ENCODE data around the gene RPP30.

Gene RPP30

GRCh38 chr10:90871766-90872647 lies at the start of gene RPP30:
Gene RPP30, plus strand, starts transcription at chr10:90871974. Its CDS starts 13 bp downstream, at chr10:90871987.
- DNase-seq, result peak; percentile 82

- no peak for DNase-seq
Measured at GRCh38 chr10:90822508-90822907, 49.3 kb upstream of the RPP30 start.

GRCh38 chr10:90832111-90832510 lies 39.7 kb upstream of the RPP30 start:
- DNase-seq, result no peak

- DNase-seq, result no peak
Measured at GRCh38 chr10:90834326-90834725, 37.4 kb upstream of the RPP30 start.

- no peak for DNase-seq
Measured at GRCh38 chr10:90837486-90837885, 34.3 kb upstream of the RPP30 start.

- no peak for DNase-seq
Measured at GRCh38 chr10:90842725-90843124, 29.0 kb upstream of the RPP30 start.

GRCh38 chr10:90845726-90846125 lies 26.0 kb upstream of the RPP30 start:
- DNase-seq, result no peak

DNA sequence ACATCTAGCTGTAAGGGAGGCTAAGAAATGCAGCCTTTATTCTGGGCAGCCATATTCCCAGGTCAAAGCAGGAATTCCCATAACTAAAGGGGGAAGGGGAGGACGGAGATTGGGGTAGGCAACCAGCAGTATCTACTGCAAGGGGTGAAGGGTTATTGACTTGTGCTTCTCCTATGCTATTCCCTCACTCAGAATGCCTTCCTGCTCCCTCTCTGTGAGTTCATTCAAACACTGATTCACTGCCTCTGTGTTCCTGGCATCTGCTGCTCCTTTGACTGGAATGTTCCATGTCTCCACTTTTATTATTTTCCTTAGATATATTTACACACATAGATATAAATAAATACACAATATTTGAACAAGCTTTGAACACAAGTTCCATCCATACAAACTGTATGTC lies 25.0 kb upstream of the RPP30 start:
- no peak for DNase-seq

- no peak for DNase-seq
Measured at GRCh38 chr10:90847436-90847835, 24.3 kb upstream of the RPP30 start.

DNA sequence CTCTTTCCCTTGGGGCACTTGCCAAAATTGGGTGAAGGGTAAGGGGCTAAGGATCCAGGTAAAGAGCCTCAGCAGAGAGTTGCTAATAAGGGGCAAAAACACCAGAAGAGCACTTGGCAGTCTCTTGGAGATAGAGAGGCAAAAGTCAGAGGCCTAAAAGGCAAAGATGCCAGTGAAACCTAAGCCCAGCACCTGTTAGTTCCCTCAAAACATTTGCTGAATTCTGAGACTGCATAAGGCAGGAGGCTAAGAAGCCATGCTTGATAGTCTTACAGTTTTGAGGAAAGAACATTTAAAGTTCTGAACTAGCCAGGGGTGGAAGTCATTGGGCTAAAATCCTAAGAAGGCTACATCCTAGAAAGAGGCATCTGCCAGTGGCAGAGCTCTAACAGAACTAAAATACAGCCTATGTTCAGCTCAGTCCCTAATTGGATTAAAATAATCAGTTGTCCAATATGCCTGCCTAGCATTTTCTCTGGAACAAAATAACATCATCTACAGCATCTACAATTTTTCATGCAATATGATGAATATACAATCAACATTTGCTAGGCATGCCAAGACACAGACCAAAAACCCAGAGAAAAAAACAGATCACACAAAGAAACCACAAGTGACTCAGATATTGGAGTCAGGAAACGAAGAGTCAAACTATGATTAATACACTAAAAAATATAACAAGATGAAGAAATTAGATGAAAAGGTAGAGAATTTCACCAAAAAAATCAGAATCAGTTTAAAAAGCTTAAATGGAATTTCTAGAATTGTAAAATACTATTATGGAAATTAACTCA lies 21.6 kb upstream of the RPP30 start:
- no peak for DNase-seq

- DNase-seq, result no peak
Measured at GRCh38 chr10:90855126-90855525, 16.6 kb upstream of the RPP30 start.

DNA sequence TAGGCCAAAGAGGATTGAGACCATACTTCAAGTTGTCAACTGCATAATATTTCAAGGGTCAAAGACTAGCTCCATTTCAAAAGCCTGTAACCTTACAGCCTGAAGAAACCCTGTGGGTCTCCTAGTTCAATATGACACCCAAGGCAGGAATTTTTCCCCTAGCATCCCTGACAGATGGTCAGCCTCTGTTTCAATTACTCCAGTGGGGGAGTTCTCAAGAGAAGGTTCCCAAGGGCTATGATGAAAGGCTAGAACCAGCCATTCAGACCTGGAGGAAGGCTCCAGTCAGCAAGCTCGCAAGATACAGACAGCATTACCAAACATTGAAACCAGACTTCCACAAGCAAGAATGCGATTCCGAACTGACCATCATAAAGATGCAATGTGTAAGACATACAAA lies 15.5 kb upstream of the RPP30 start:
- no peak for DNase-seq

DNA sequence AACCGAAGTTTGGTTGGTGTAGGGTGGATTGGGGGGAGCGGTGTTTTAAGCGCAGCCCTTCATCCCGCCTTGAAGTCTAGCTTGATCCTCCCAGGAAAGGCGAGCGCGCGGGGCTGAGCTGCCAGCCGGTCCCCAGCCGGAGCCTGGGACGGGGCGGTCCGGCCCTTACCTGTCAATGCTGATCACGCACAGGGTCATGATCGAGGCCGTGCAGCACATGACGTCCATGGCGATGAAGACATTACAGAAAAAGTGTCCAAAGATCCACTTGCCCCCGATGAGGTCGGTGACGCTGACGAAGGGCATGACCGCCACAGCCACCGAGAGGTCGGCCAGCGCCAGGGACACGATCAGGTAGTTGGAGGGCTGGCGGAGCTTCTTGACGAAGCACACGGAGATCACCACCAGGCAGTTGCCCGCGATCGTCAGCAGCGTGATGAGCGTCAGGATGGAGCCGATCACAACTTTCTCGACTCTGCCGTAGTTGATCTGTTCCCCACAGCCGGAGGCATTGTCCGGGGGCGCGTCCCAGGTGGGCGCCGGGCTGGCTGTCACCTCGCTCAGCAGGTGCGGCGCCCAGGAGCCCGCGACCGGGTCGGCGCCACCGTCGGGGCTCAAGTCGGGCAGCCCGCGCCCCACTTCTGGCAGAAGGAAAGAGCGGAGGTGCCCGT lies 14.7 kb upstream of the RPP30 start:
- peak; percentile 15 for DNase-seq

DNA sequence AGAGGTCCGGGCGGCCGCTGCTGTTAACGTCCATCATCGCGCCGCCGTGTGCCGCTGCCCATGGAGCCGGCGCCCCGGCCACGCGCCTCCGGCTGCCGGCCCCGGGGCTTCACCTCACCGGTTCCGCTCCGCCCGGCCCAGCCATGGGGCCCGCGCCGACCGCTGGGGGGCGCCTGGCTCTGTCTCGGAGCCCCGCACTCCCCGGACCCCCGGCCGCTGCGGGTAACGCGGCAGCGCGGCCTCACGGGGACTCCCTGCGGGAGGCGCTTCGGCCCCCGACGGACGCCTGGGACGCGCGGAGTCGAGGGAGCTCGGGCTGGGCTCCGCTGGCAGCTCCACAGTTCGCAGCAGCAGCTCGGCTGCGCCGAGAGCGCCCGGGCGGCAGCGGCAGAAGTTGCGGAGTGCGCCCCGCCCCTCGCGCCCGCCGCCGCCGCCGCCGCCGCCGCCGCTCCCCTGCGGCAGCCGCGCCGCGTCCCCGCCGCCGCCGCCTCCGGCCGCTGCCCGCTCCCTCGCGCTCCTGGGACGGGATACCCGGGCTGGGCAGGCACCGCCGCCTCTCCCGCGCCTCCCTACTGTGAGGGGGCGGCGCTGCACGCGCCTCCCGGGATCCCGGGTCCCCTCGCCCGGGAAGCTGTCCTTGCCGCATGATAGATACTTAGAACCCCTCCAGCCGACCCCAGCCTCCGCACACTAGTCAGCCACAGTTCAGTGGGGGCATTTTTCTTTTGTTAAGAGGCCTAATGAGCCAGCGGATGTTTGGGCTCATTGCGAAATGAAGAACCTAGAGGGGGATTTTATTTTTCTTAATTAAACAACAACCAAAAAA lies 13.9 kb upstream of the RPP30 start, which contains the start of gene HTR7:
TSS of gene HTR7 (minus strand) at position 405 of the 826 bp plus-strand sequence. CDS start at position 37, 368 bp downstream.
- DNase-seq, result peak; percentile 75

- DNase-seq, result no peak
Measured at GRCh38 chr10:90858461-90858968, 13.3 kb upstream of the RPP30 start.

DNA sequence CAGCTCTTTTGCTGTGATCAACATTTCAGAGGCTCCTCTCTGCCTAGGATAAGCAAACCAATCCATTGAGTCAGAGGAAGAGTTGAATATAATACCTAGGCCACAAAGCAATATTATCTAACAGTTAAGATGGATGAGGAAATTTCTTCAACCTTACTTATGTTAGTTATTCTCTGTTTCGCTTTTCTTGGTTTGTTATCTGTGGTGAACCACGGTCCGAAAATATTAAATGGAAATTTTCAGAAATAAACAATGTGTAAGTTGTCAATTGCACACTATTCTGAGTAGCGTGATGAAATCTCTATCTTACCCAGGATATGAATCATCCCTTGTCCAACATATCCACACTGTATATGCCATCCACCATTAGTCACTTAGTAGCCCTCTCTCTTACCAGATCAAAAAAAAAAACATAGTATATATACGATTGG lies 12.4 kb upstream of the RPP30 start:
- no peak for DNase-seq

DNA sequence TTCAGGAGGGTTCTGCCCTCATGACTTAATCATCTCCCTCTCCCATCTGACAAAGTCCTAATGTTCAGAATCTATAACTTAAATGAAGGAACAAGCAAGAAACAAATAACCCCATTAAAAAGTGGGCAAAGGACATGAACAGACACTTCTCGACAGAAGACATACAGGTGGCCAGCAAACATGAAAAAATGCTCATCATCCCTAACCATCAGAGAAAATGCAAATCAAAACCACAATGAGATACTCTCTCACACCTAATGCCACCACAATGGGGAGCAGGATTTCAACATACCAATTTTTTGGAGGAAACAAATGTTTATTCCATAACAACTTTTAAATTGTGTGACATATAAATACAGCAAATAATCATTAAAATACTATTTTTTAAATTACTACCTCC lies 11.0 kb upstream of the RPP30 start:
- no peak for DNase-seq

DNA sequence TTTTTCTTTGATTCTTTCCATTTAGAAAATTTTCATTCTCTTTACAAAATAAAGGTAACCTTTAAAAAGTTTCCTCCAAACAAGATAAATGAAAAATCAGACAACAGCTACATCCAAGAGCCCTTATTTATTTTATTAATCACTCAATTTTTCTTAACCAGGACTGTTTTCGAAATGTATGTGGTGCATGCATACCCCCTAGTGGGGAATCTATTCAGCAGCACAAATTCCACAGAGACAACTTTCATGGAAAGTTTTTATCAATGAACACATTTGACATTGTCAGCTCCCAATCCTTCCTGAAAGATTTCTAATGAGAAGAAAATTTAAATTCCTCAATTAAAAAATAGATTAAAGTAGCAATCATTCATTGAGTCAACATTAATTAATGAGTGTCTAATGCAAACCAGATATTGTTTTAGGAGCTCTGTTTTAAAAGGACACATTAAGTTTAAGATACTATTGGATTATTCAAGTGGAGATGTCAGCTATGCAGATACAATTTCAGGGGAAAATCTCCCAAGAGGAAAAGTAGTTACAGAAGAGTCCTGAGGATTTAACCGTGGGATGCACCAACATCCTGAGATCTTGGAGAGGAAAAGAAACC lies 8.8 kb upstream of the RPP30 start:
- peak; percentile 12 for DNase-seq

- DNase-seq, result no peak
Measured at GRCh38 chr10:90865401-90865800, 6.4 kb upstream of the RPP30 start.

DNA sequence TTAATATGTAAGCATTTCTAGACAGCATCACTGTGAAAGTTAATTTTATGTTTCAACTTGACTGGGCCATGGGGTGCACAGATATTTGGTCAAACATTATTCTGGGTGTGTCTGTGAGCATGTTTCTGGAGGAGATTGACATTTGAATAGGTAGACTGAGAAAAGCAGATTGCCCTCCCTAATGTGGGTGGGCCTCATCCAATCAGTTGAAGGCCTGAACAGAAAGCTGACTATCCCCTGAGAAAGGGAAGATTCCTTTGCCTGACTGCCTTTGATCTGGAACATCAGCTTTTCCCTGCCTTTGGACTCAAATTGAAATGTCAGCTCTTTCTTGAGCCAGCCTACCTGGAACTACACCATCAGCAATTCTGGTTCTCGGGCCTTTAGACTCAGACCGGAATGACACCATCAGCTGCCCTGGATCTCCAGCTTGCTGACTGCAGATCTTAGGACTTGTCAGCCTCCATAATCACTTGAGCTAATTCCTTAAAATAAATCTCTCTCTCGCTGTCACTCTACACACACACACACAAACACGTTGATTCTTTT lies 5.7 kb upstream of the RPP30 start:
- DNase-seq, result no peak

DNA sequence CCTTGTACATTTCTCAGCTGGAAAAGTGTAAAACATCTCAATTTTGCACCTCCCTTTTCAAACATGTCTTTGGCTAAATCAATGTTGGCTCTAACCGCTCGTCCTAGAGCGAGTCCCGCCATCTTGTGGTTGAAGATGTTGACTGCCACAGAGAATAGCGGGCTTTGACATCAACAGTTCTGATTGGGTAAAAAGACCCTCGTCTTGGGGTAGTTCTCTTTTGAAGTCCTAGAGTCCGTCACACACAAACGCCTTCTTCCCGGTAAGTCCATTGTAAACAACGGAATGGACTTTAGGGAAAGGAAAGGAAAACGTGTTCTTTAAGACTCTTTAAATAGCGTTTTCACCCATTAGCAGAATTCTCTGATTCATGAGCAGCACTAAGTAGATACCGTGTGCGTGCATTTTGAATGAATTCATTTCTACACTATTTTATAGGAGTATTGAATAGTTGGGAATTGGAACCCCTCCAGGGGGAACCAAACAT lies 452 bp upstream of the RPP30 start:
- peak; percentile 50 for DNase-seq
